Measurements from ENCODE around the gene SLC35F1.

The SLC35F1 gene

GRCh38 chr6:118253741-118254140, 346.7 kb downstream of the SLC35F1 start:
- Histone ChIP-seq H3K9me3 (ENCODE audit: severe bottlenecking) (no peaks in the 10 kb centered on the region), H3K4me3 (ENCODE audit: severe bottlenecking) (no peak overlapping the region), H3K27me3 (ENCODE audit: insufficient read depth, poor library complexity, severe bottlenecking) (no peaks in the 10 kb centered on the region), H3K27ac (ENCODE audit: poor library complexity, severe bottlenecking) (no peak overlapping the region), H3K36me3 (ENCODE audit: low read depth) (no peaks in the 10 kb centered on the region), H3K4me1 (ENCODE audit: insufficient read depth, poor library complexity, severe bottlenecking) (no peaks in the 10 kb centered on the region)
- DNase-seq (ENCODE audit: low spot score) = no peak
- ATAC-seq (ENCODE audit: low read depth) = no peak
- TF ChIP-seq CTCF (IDR thresholded peaks at IDR 0.05; ENCODE audit: poor library complexity, severe bottlenecking) = no peak

GRCh38 chr6:118260833-118261232, 353.8 kb downstream of the SLC35F1 start:
- DNase-seq (ENCODE audit: low spot score) (no peak), ATAC-seq (ENCODE audit: low read depth) (no peak)
- no peak for TF ChIP-seq CTCF (IDR thresholded peaks at IDR 0.05; ENCODE audit: poor library complexity, severe bottlenecking)
- no peaks in the 10 kb centered on the region for H3K36me3 ChIP-seq (ENCODE audit: low read depth)
- H3K4me1 ChIP-seq (ENCODE audit: insufficient read depth, poor library complexity, severe bottlenecking) = no peaks in the 10 kb centered on the region
- no peaks in the 10 kb centered on the region for H3K9me3 ChIP-seq (ENCODE audit: severe bottlenecking)
- no peak overlapping the region for H3K27ac ChIP-seq (ENCODE audit: poor library complexity, severe bottlenecking)
- H3K27me3 ChIP-seq (ENCODE audit: insufficient read depth, poor library complexity, severe bottlenecking) = no peaks in the 10 kb centered on the region
- H3K4me3 ChIP-seq (ENCODE audit: severe bottlenecking) = no peak overlapping the region

GRCh38 chr6:118263921-118264486, 356.9 kb downstream of the SLC35F1 start:
- Histone ChIP-seq H3K27ac (ENCODE audit: poor library complexity, severe bottlenecking) (no peak overlapping the region), H3K27me3 (ENCODE audit: insufficient read depth, poor library complexity, severe bottlenecking) (no peaks in the 10 kb centered on the region)

GRCh38 chr6:118269659-118270058, 362.6 kb downstream of the SLC35F1 start:
- no peak for DNase-seq (ENCODE audit: low spot score)
- no peak for ATAC-seq (ENCODE audit: low read depth)

More at GRCh38 chr6:118263921-118264486, 356.9 kb downstream of the SLC35F1 start:
- Histone ChIP-seq H3K4me3 (ENCODE audit: severe bottlenecking) (no peak overlapping the region), H3K9me3 (ENCODE audit: severe bottlenecking) (no peaks in the 10 kb centered on the region), H3K36me3 (ENCODE audit: low read depth) (no peaks in the 10 kb centered on the region), H3K4me1 (ENCODE audit: insufficient read depth, poor library complexity, severe bottlenecking) (no peaks in the 10 kb centered on the region)
- no peak for DNase-seq (ENCODE audit: low spot score)
- TF ChIP-seq CTCF (IDR thresholded peaks at IDR 0.05; ENCODE audit: poor library complexity, severe bottlenecking) = peak; percentile 21
- peak; percentile 49; the same call in 1 of the 3 replicates for ATAC-seq (ENCODE audit: low read depth)

More at GRCh38 chr6:118269659-118270058, 362.6 kb downstream of the SLC35F1 start:
- no peaks in the 10 kb centered on the region for H3K4me1 ChIP-seq (ENCODE audit: insufficient read depth, poor library complexity, severe bottlenecking)
- H3K9me3 ChIP-seq (ENCODE audit: severe bottlenecking) = no peaks in the 10 kb centered on the region
- H3K4me3 ChIP-seq (ENCODE audit: severe bottlenecking) = no peak overlapping the region
- H3K27ac ChIP-seq (ENCODE audit: poor library complexity, severe bottlenecking) = no peak overlapping the region
- no peaks in the 10 kb centered on the region for H3K36me3 ChIP-seq (ENCODE audit: low read depth)
- no peak for TF ChIP-seq CTCF (IDR thresholded peaks at IDR 0.05; ENCODE audit: poor library complexity, severe bottlenecking)
- no peaks in the 10 kb centered on the region for H3K27me3 ChIP-seq (ENCODE audit: insufficient read depth, poor library complexity, severe bottlenecking)

Measured in RWPE2 (cell line).